H1 (cell line): ENCODE results near the gene CDK5RAP3. TPM values are rescaled to one million over a fixed set of nuclear protein-coding genes. Genes with fewer than 3 reads are reported as not detected.

ENCODE experiments used
- CTCF ChIA-PET: fragments of 300-600 bp; sonication (Branson Sonifier 250); formaldehyde crosslinking; loops from one replicate; lab custom pipeline; 2021; ENCODE audit not compliant: partially characterized antibody; lab: Charles Lee
- POLR2A ChIA-PET: fragments of 300-600 bp; sonication (Branson Sonifier 250); formaldehyde crosslinking; loops from one replicate; lab custom pipeline; 2021; ENCODE audit warnings: inconsistent platforms; ENCODE audit not compliant: partially characterized antibody; lab: Charles Lee
- DNase-seq, 2 experiments: peaks; one replicate each; pipeline versions ENCODE4 v3.0.0 to v3.0.0-alpha.2; 2010 to 2022; ENCODE audit warnings: low spot score in 2 of 2, low read depth in 1 of 2, mixed read lengths in 1 of 2
- FAIRE-seq: peaks from 2 replicates; lab custom pipeline; 2011; peaks lifted over from hg19 to GRCh38; lab: Jason Lieb, UNC
- H2AFZ ChIP-seq: 2 replicates; pipeline ENCODE4 v1.8.1; 2012; ENCODE audit warnings: low read length, inconsistent platforms
- H2AK5ac ChIP-seq: 2 replicates; pipeline ENCODE4 v1.6.1; 2013; ENCODE audit warnings: low read depth, low read length
- H2BK120ac ChIP-seq: replicated peaks from 2 replicates; pipeline ENCODE3; 2013; ENCODE audit warnings: low read depth, low read length, inconsistent platforms
- H2BK12ac ChIP-seq: 2 replicates; pipeline ENCODE4 v1.6.1; 2013; ENCODE audit warnings: low read depth, low read length
- H2BK15ac ChIP-seq: 2 replicates; pipeline ENCODE4 v1.6.1; 2013; ENCODE audit warnings: low read length
- H2BK20ac ChIP-seq: 2 replicates; pipeline ENCODE4 v1.6.1; 2013; ENCODE audit warnings: low read length
- H2BK5ac ChIP-seq: 2 replicates; pipeline ENCODE4 v1.6.1; 2013; ENCODE audit warnings: low read depth, low read length
- H3K14ac ChIP-seq: 2 replicates; pipeline ENCODE4 v1.6.1; 2013; ENCODE audit warnings: inconsistent platforms; ENCODE audit not compliant: insufficient read length
- H3K18ac ChIP-seq: 2 replicates; pipeline ENCODE4 v1.6.1; 2013; ENCODE audit warnings: low read length; ENCODE audit errors: extremely low read depth
- H3K23ac ChIP-seq: 2 replicates; pipeline ENCODE4 v1.6.1; 2013; ENCODE audit warnings: inconsistent platforms; ENCODE audit not compliant: insufficient read length
- H3K23me2 ChIP-seq: 2 replicates; pipeline ENCODE4 v1.6.1; 2013; ENCODE audit warnings: low read depth, low read length
- H3K27ac ChIP-seq: 2 replicates; pipeline ENCODE4 v1.6.1; 2011; ENCODE audit warnings: low read depth, low read length, inconsistent platforms
- H3K27me3 ChIP-seq, 4 experiments: replicated peaks in 1 of 4; 1 replicate in 1 of 4; 2 replicates in 3 of 4; pipeline versions ENCODE4 v1.6.1 to v1.8.1; 2011 to 2013; ENCODE audit warnings: low read length in 3 of 4, mild to moderate bottlenecking in 3 of 4, inconsistent platforms in 2 of 4, mixed read lengths in 2 of 4, moderate library complexity in 1 of 4; ENCODE audit not compliant: control insufficient read depth in 3 of 4, insufficient read depth in 3 of 4; ENCODE audit errors: extremely low read depth in 1 of 4
- H3K36me3 ChIP-seq, 4 experiments: 2 replicates each; pipeline versions ENCODE4 v1.6.1 to v1.8.1; 2011 to 2013; ENCODE audit warnings: mild to moderate bottlenecking in 4 of 4, low read length in 3 of 4, moderate library complexity in 2 of 4, control low read depth in 1 of 4, inconsistent platforms in 1 of 4; ENCODE audit not compliant: insufficient read depth in 4 of 4, control insufficient read depth in 2 of 4
- H3K4ac ChIP-seq: replicated peaks from 2 replicates; pipeline ENCODE3; 2013; ENCODE audit warnings: low read length, low read depth, mixed read lengths, inconsistent platforms; ENCODE audit not compliant: insufficient read length
- H3K4me1 ChIP-seq, 4 experiments: replicated peaks in 1 of 4; 1 replicate in 1 of 4; 2 replicates in 3 of 4; pipeline versions ENCODE4 v1.6.1 to v1.8.1; 2011 to 2013; ENCODE audit warnings: low read length in 3 of 4, inconsistent platforms in 2 of 4, mixed read lengths in 1 of 4; ENCODE audit not compliant: insufficient read depth in 4 of 4, control insufficient read depth in 3 of 4
- H3K4me2 ChIP-seq, 2 experiments: 2 replicates each; pipeline versions ENCODE4 v1.6.1 to v1.8.1; 2011 to 2013; ENCODE audit warnings: low read depth in 2 of 2, low read length in 2 of 2, control low read depth in 1 of 2, inconsistent platforms in 1 of 2, mild to moderate bottlenecking in 1 of 2; ENCODE audit not compliant: insufficient read depth in 1 of 2
- H3K4me3 ChIP-seq, 4 experiments: fragments of 200-600, 300-600 bp in 1 of 4; sonication (generic), shearing (Covaris generic), sonication (Bioruptor Twin) in 1 of 4; 2 replicates each; pipeline versions ENCODE4 v1.5.1 to v1.8.1; 2011 to 2016; ENCODE audit warnings: low read length in 4 of 4, low read depth in 3 of 4, control low read depth in 2 of 4, inconsistent platforms in 2 of 4, mild to moderate bottlenecking in 2 of 4, mixed read lengths in 1 of 4, moderate library complexity in 1 of 4; ENCODE audit not compliant: insufficient read depth in 2 of 4; ENCODE audit errors: extremely low read depth in 1 of 4
- H3K56ac ChIP-seq: replicated peaks from 2 replicates; pipeline ENCODE3; 2013; ENCODE audit warnings: low read depth, mild to moderate bottlenecking, mixed read lengths, low read length, inconsistent platforms; ENCODE audit not compliant: insufficient read length
- H3K79me1 ChIP-seq: 2 replicates; pipeline ENCODE4 v1.6.1; 2013; ENCODE audit warnings: low read depth, low read length, control low read depth
- H3K79me2 ChIP-seq, 2 experiments: 2 replicates each; pipeline versions ENCODE4 v1.6.1 to v1.8.1; 2012 to 2013; ENCODE audit warnings: low read length in 2 of 2, mild to moderate bottlenecking in 2 of 2, inconsistent platforms in 1 of 2; ENCODE audit not compliant: insufficient read depth in 2 of 2, control insufficient read depth in 1 of 2
- H3K9ac ChIP-seq, 4 experiments: replicated peaks in 1 of 4; 1 replicate in 1 of 4; 2 replicates in 3 of 4; pipeline versions ENCODE4 v1.6.1 to v1.8.1; 2011 to 2013; ENCODE audit warnings: low read depth in 3 of 4, low read length in 3 of 4, control low read depth in 2 of 4, mild to moderate bottlenecking in 2 of 4, moderate library complexity in 2 of 4, inconsistent platforms in 1 of 4; ENCODE audit errors: extremely low read depth in 1 of 4
- H3K9me3 ChIP-seq, 2 experiments: 2 replicates each; pipeline versions ENCODE4 v1.6.1 to v1.8.1; 2012 to 2013; ENCODE audit warnings: mild to moderate bottlenecking in 2 of 2, moderate library complexity in 2 of 2, control low read depth in 1 of 2, inconsistent platforms in 1 of 2, low read depth in 1 of 2, low read length in 1 of 2, mixed read lengths in 1 of 2; ENCODE audit not compliant: insufficient read depth in 2 of 2
- H4K20me1 ChIP-seq, 2 experiments: replicated peaks in 1 of 2; 2 replicates each; pipeline versions ENCODE3 to v1.8.1; 2011 to 2013; ENCODE audit warnings: inconsistent platforms in 2 of 2, low read length in 2 of 2, mild to moderate bottlenecking in 1 of 2; ENCODE audit not compliant: insufficient read depth in 2 of 2, control insufficient read depth in 1 of 2
- H4K5ac ChIP-seq: 2 replicates; pipeline ENCODE4 v1.6.1; 2013; ENCODE audit warnings: low read length, low read depth, mixed read lengths, inconsistent platforms; ENCODE audit not compliant: insufficient read length
- H4K8ac ChIP-seq: 2 replicates; pipeline ENCODE4 v1.8.0; 2013; ENCODE audit warnings: mild to moderate bottlenecking, moderate library complexity, low read length, inconsistent platforms; ENCODE audit not compliant: insufficient read depth; ENCODE audit errors: extremely low read depth
- H4K91ac ChIP-seq: replicated peaks from 2 replicates; pipeline ENCODE3; 2013; ENCODE audit warnings: low read length, mixed read lengths, inconsistent platforms; ENCODE audit not compliant: insufficient read length
- ATF2 ChIP-seq: IDR thresholded peaks from 2 replicates; pipeline ENCODE4 v1.6.1; 2012; ENCODE audit warnings: low read length, inconsistent platforms
- ATF3 ChIP-seq: IDR thresholded peaks from 2 replicates; pipeline ENCODE4 v1.6.1; 2011; ENCODE audit warnings: low read depth, mild to moderate bottlenecking, low read length; ENCODE audit not compliant: insufficient read depth
- CTBP2 ChIP-seq: IDR thresholded peaks from 2 replicates; pipeline ENCODE4 v1.7.0; 2011; ENCODE audit warnings: borderline replicate concordance, mild to moderate bottlenecking, moderate library complexity, mixed read lengths, low read length; ENCODE audit not compliant: insufficient read depth, insufficient read length
- GABPA ChIP-seq: IDR thresholded peaks from 2 replicates; pipeline ENCODE4 v1.6.1; 2011; ENCODE audit warnings: mild to moderate bottlenecking, low read length, moderate library complexity, borderline replicate concordance; ENCODE audit not compliant: insufficient read depth
- JUN ChIP-seq: IDR thresholded peaks from 2 replicates; pipeline ENCODE4 v1.6.1; 2011; ENCODE audit warnings: low read depth, mild to moderate bottlenecking, improper control_type of control experiment, low read length
- KDM1A ChIP-seq: fragments of 200-600, 300-600 bp; sonication (generic); IDR thresholded peaks from 2 replicates; pipeline ENCODE4 v1.7.1; 2016; ENCODE audit warnings: mild to moderate bottlenecking, low read length, borderline replicate concordance
- KDM5A ChIP-seq: fragments of 200-600 bp; IDR thresholded peaks from 2 replicates; pipeline ENCODE4 v1.7.1; 2012; ENCODE audit warnings: mild to moderate bottlenecking, low read length, inconsistent platforms, mixed read lengths
- POU5F1 ChIP-seq: IDR thresholded peaks from 2 replicates; pipeline ENCODE4 v1.6.1; 2011; ENCODE audit warnings: low read depth, mild to moderate bottlenecking, low read length, moderate library complexity
- SAP30 ChIP-seq: fragments of 300-600 bp; sonication (generic); IDR thresholded peaks from 2 replicates; pipeline ENCODE4 v1.7.1; 2012; ENCODE audit warnings: low read length, moderate library complexity, mild to moderate bottlenecking, inconsistent platforms; ENCODE audit not compliant: insufficient read depth, insufficient replicate concordance
- SIX5 ChIP-seq: IDR thresholded peaks from 2 replicates; pipeline ENCODE4 v1.6.1; 2011; ENCODE audit warnings: mild to moderate bottlenecking, low read depth, low read length
- WGBS, 2 experiments: shearing (Covaris generic) in 1 of 2; methylation state at CpG; one replicate each; pipeline versions ENCODE4 v1.1.6 to v1.1.7; 2013 to 2015; ENCODE audit warnings: low lambda C conversion rate in 2 of 2, mixed read lengths in 2 of 2, inconsistent platforms in 1 of 2, low coverage in 1 of 2, missing lambda C conversion rate in 1 of 2; ENCODE audit not compliant: insufficient replicate concordance in 2 of 2, insufficient coverage in 1 of 2, insufficient read length in 1 of 2; ENCODE audit errors: extremely low coverage in 1 of 2, missing lambda C conversion rate in 1 of 2; 5-methylcytosine and 5-hydroxymethylcytosine counted together
- polyA plus RNA-seq, 7 experiments: library from polyadenylated mRNA; depleted of rRNA in 3 of 7; stranded (reverse) in 5 of 7; unstranded in 2 of 7; fragments of >200 nt in 5 of 7; fragments of 200-250 nt in 2 of 7; gene quantifications; 1 replicate in 5 of 7; 2 replicates in 1 of 7; 4 replicates in 1 of 7; pipeline versions ENCODE4 v1.2.1 to v1.2.3, GENCODE V29; 2011 to 2013; ENCODE audit warnings: missing spikeins in 2 of 7, mixed read lengths in 2 of 7
- total RNA-seq: library from RNA; stranded (reverse); fragmentation: NEBNext Ultra II Directional; extraction: Animal tissue kit (Norgen Biotek cat#: 25700); gene quantifications from 2 replicates; pipeline ENCODE4 v1.2.1, GENCODE V29; 2021

The CDK5RAP3 gene
- total and polyA plus RNA-seq, 2 of the 8 experiments (the other 6 are each of a cell fraction or from before 2014, with no cell fraction given) = 88.2 to 93.2 TPM

GRCh38 chr17:47962901-47963300 is 8.0 kb upstream of the CDK5RAP3 start:
- peaks cover 0 to 7% (median 3%) of the 10 kb centered on the region in 4 experiments; a peak in 6 of 7 replicates for H3K4me1 ChIP-seq
- H3K27me3 ChIP-seq = no peaks in the 10 kb centered on the region
- H4K8ac ChIP-seq = no peak overlapping the region; the same call in 1 of the 2 replicates
- no peaks in the 10 kb centered on the region for H3K36me3 ChIP-seq
- DNase-seq = no peak
- H3K14ac ChIP-seq = no peak overlapping the region
- H4K5ac ChIP-seq = no peak overlapping the region
- FAIRE-seq = no peak
- H2AK5ac ChIP-seq = no peak overlapping the region
- no peak overlapping the region for H2BK20ac ChIP-seq
- H4K20me1 ChIP-seq = no peaks in the 10 kb centered on the region
- H3K4ac ChIP-seq = no peak overlapping the region
- POLR2A ChIA-PET = interaction anchor here (1.6 kb wide), 1 partner anchor 33 kb away, joined by 3 read pairs; no protein-coding TSS in a partner anchor
- H3K56ac ChIP-seq = no peak overlapping the region
- peak overlapping the region; percentile 65; the same call in 1 of the 2 replicates for H2BK15ac ChIP-seq
- H3K18ac ChIP-seq = no peak overlapping the region
- no peak overlapping the region for H3K23ac ChIP-seq
- H4K91ac ChIP-seq = no peak overlapping the region
- H2BK12ac ChIP-seq = no peak overlapping the region
- CTCF ChIA-PET = interaction anchor here (28.0 to 40.5 kb wide), 2 partner anchors 5 to 14 kb away, joined by 1010 read pairs; partner anchors contain the start of genes CDK5RAP3, PNPO and PRR15L
- no peak overlapping the region for H2BK120ac ChIP-seq
- H3K4me3 ChIP-seq = no peak overlapping the region
- no peaks in the 10 kb centered on the region for H3K79me2 ChIP-seq
- no peak overlapping the region for H2AFZ ChIP-seq
- H3K27ac ChIP-seq = no peak overlapping the region
- H3K9me3 ChIP-seq = no peaks in the 10 kb centered on the region
- no peaks in the 10 kb centered on the region for H3K79me1 ChIP-seq
- H3K23me2 ChIP-seq = no peaks in the 10 kb centered on the region
- WGBS, 2 experiments = 97% methylated on average over 3 of the region's 3 CpGs; no CpG with 5 or more reads in 1 of the 2 experiments
- H3K9ac ChIP-seq = no peak overlapping the region
- H2BK5ac ChIP-seq = no peak overlapping the region
- H3K4me2 ChIP-seq = no peak overlapping the region
- TF ChIP-seq GABPA = no peak
- no peak for TF ChIP-seq ATF3
- TF ChIP-seq KDM1A = no peak
- TF ChIP-seq ATF2 = no peak
- TF ChIP-seq CTBP2 = no peak
- no peak for TF ChIP-seq KDM5A
- no peak for TF ChIP-seq SIX5
- no peak for TF ChIP-seq POU5F1
- no peak for TF ChIP-seq JUN
- TF ChIP-seq SAP30 = no peak
